Measurements from ENCODE around the gene SLC18A2. TPM values are rescaled to one million over a fixed set of nuclear protein-coding genes. Genes with fewer than 3 reads are reported as not detected.
A peak's percentile ranks its signal among the peaks of the same experiment; 100 is the strongest.

Gene SLC18A2
- polyA plus RNA-seq, 1 donor: 0.27 TPM

GRCh38 chr10:117318909-117319308 lies 78.0 kb downstream of the SLC18A2 start:
- no peak for DNase-seq

DNA sequence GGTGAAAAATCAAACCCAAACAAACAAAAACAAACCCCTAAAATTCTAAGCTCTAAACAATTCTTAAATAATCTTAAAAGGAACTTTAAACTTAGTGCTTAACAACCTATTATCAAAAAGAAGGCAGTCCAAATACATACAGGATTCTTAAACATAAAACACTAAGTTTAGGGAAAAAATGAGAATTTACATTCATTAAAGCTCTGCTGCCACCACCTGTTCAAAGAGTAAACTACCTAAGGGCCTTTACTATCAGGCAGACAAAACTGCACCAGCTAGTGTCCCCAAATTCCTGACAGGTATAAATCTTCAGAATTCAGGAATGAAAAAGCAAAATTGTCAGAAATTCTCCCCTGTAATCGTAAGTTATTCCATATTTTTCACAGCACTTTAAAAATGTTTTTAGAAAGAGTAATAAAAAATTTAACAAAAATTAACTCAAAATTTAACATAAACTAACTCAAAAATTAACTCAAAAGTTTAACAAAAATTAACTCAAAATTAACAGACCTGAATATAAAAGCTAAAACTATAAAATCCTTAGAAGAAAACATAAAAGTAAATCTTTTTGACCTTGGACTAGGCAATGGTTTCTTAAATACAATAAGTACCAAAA lies 79.2 kb downstream of the SLC18A2 start:
- peak; percentile 12 for DNase-seq

GRCh38 chr10:117322260-117322659 lies 81.3 kb downstream of the SLC18A2 start:
- no peak for DNase-seq

GRCh38 chr10:117324367-117324766 lies 83.5 kb downstream of the SLC18A2 start:
- DNase-seq: no peak

DNA sequence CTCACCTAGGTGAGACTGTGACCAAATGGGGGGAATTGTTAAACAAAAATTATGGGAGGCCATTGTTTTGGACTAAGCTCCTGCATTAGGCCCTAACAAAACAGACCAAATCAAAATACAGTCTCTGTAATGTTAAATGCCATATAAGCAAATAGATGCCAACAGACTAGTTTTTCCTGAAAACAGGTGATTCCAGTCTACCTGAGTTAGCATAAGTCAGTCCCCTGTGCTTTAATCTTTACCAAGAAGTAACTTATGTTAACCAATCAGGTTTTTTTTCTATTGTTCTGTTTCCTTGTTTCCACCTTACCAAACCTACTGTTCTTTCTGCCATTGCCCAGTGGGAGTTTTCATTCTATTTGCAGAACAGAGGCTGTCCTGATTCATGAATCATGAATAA lies 86.3 kb downstream of the SLC18A2 start:
- no peak for DNase-seq

Other genes with a start within 250 kb of the SLC18A2 start
- gene SHTN1, start 235.9 kb upstream of the SLC18A2 start, polyA plus RNA-seq (ENCODE audit: insufficient read length): 7.0 TPM
- not detected for gene VAX1, start 102.8 kb upstream of the SLC18A2 start, polyA plus RNA-seq (ENCODE audit: insufficient read length)
- gene KCNK18, start 43.6 kb upstream of the SLC18A2 start, polyA plus RNA-seq (ENCODE audit: insufficient read length): not detected
- 12.8 TPM for gene PDZD8, start 134.3 kb downstream of the SLC18A2 start, polyA plus RNA-seq (ENCODE audit: insufficient read length)

All from hindlimb muscle (tissue), 1 donor.